CD4-positive, alpha-beta T cell treated with Interleukin-17A for 1 hour (primary cell): ENCODE data around the gene SAFB.
A peak's percentile ranks its signal among the peaks of the same experiment; 100 is the strongest.
"Not testable (repeated sequence)": the region's sequence is repeated elsewhere in the genome, so short reads cannot be mapped to it uniquely, and the experiment has no call there.

Source experiments
- DNase-seq: peaks from one replicate; pipeline ENCODE4 v3.0.0-alpha.2; 2020

SAFB gene

GRCh38 chr19:5688262-5688881, 65.5 kb downstream of the SAFB start:
- not testable (repeated sequence) for DNase-seq

GRCh38 chr19:5690125-5690954, 67.5 kb downstream of the SAFB start, which contains the start of gene RPL36:
Gene RPL36, plus strand, starts transcription at chr19:5690295. Its CDS starts 213 bp downstream, at chr19:5690508.
- DNase-seq, result peak; percentile 99

GRCh38 chr19:5690955-5691821, 68.3 kb downstream of the SAFB start:
- peak; percentile 52 for DNase-seq

- no peak for DNase-seq
These were observed 69.2 kb downstream of the SAFB start for GRCh38 chr19:5691822-5692722.

DNA sequence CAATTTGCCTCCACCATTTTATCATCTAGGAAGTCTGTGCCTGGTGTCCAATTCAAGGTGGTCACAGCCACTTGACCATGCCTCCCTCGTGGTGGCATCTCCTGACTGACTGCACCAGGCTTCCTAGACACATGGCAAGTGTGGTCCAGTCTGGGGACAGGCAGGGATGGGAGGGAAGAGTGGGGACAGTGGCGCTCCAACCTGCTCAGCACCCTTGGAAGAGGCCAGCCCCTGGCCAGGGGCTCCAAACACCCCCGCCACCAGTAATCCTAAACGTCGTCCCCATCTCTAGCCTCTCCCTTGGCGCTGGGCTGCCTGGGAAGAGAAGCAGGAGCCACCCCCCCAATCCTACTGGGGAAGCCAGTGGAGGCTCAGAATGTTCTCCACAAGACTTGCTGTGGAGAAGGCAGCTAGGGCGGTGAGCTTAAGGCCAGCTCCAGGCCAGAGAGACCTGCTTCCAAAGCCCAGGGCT, 69.9 kb downstream of the SAFB start:
- DNase-seq, result no peak

DNA sequence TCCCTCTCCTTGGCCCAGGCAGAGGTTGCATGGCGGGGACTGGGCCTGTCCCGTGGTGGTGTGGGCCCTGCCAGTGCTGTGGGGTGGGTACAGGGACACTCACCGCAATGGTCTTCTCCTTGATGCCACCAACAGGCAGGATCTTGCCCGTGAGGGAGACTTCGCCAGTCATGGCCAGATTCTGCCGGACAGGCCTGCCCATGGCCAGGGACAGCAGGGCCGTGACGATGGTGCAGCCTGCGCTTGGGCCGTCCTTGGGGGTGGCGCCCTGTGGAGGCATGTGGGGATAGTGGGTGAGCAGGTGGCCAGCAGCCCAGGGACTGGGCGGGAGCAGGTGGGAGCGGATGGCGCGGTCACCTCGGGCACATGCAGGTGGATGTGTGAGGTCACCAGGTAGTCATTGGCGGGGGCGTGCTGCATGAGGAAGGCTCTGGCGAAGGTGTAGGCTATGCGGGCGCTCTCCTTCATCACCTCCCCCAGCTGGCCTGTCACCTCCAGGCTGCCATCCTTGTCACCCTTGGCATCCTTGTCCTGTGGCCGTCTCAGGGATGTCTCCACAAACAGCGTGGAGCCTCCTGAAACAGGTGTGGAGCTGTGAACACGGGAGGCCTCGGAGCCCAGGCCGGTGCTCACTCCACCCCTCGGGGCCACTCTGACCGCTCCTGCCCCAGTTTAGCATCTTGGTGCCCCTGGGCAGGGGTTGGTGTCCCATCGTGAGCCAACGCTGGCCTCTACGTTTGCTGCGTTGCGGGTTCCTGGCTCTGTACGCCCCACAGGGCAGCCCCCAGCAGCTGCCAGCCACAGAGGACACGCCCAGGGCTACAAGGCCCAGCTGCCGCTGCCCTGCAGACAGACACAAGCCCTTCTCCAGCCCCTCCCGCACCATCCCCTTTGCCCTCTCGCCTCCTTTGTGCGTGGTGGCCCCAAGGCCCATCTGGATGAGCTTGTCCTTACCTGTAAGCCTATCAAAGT, 70.6 kb downstream of the SAFB start:
- DNase-seq, result no peak

- DNase-seq, result no peak
These were observed 71.5 kb downstream of the SAFB start for GRCh38 chr19:5694167-5694955.

- DNase-seq, result no peak
These were observed 72.2 kb downstream of the SAFB start for GRCh38 chr19:5694956-5695648.

GRCh38 chr19:5695649-5696195, 72.8 kb downstream of the SAFB start:
- DNase-seq, result no peak

DNA sequence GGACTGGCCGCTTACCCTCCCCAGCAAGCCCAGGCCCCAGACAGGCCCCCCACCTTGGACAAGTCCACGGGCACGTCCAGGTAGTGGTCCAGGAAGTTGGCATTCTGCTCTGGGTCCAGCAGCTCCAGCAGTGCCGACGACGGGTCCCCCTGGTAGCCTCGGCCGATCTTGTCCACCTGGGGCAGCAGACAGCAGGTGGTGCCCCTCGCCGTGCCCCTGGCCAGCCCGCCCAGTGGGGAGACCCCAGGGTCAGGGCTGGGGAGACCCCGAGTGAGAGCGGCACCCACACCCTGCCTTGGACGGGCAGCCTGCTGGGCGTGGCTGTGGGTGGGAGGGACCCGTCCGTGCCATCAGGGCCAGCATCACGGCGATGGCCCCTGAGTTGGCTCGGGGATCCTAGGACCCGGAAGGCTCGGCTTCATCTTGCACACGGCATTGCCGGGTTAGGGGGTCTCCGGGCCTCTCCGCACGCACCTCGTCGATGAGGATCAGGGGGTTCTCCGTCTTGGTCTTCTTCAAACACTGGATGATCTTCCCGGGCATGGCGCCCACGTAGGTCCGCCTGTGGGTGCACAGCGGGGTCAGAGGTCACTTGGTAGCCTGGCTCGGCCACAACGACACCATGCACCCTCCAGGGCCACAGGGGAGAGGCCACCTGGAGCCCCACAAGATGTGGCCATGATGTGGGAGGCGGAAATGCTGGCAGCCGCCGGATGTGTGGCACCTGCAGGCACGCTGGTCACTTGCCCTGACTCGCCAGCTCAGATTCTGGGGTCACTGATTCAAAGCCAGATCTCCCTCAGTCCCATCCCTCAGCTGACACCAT, 73.5 kb downstream of the SAFB start:
- DNase-seq, result no peak

- no peak for DNase-seq
These were observed 74.4 kb downstream of the SAFB start for GRCh38 chr19:5697022-5697889.

DNA sequence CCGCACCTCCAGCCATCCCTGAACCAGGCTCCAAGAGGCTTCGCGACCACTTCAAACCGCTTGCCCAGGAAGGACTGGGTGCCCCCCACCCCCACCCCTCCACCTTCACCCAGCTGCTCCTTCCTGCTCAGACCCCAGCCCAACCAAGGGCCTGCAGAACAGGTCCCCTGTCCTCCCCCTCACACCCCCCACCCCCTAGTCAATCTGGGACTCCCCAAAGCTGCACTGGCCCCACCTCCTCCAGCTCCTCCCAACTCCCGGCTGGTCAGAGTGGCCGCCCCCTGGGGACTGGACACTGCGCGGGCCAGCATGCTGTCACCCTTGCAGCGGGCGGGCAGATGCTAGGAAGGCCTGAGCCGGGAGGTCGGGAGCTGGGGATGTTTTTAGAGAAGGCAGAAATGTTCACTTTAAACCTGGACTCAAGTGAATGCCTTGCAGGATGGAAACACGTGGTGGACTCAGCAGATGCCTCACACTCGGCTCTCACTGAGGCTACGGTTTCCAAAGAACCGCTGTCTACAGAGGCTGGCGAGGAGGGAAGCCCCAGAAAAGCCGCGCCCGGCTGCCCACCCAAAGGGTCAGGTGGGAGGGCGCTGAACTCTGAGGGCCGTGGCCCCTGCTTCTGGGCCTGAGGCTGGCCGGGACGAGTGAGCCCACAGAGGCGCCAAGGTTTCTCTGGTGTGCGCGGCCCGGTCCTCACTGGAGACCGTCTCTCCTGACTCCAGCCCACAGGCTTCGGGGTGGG, 75.2 kb downstream of the SAFB start:
- DNase-seq, result no peak

DNA sequence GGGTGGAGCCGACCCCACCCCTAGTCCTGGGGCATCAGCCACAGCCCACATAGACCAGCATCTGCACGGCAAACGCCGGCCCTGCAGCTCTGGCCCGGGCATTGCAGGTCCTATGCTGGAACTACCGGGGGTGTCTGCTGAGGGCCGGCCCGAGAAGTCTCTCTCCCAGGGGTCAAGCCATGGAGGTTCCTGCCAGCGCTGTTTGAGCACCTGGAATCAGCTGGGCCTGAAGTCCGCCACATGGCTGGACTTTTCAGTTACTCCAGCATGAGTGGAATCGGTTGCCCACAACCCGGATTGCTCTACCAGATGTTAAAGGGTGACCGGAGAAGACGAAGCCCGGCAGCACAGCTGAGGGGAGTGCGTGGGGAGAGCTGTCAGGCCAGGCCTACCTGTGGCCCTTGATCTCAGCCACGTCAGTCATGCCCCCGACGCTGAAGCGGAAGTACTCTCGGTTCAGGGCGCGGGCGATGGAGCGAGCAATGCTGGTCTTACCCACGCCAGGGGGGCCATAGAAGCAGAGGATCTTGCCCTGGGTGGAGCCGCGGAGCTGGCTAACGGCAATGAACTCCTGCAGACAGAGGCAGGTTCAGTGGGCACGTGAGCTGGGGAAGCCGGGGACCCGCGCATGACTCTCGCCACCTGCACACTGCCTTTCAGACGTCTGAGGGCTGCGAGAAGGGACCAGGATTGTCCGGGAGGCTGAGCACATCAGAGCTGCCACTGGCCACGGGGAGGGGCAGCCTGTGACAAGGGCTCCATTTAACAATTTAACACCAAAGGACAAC, 75.9 kb downstream of the SAFB start:
- DNase-seq, result no peak

GRCh38 chr19:5700455-5701092, 77.7 kb downstream of the SAFB start:
- no peak for DNase-seq

- not testable (repeated sequence) for DNase-seq
These were observed 79.1 kb downstream of the SAFB start for GRCh38 chr19:5702053-5702410.
